ENCODE results near the gene TACR2.

TACR2 gene

GRCh38 chr10:69418052-69418752, 1.5 kb upstream of the TACR2 start:
- no peak for DNase-seq

- no peak for DNase-seq
Measured at GRCh38 chr10:69417542-69417941, 824 bp upstream of the TACR2 start.

GRCh38 chr10:69415951-69416350, 767 bp downstream of the TACR2 start:
- no peak for DNase-seq

- no peak for DNase-seq
Measured at GRCh38 chr10:69415049-69415448, 1.7 kb downstream of the TACR2 start.

GRCh38 chr10:69414036-69415018, 2.4 kb downstream of the TACR2 start:
- no peak for DNase-seq

- peak; percentile 44 to 52 for DNase-seq
Measured at GRCh38 chr10:69413221-69413865, 3.4 kb downstream of the TACR2 start.

- peak in 1 of 2 donors; percentile 14 for DNase-seq
Measured at GRCh38 chr10:69412232-69412790, 4.4 kb downstream of the TACR2 start.

GRCh38 chr10:69411476-69411875, 5.2 kb downstream of the TACR2 start:
- peak in 1 of 2 donors; percentile 27 for DNase-seq

GRCh38 chr10:69410487-69410886, 6.2 kb downstream of the TACR2 start:
- DNase-seq, result no peak

- peak; percentile 77 to 80 for DNase-seq
Measured at GRCh38 chr10:69409968-69410367, 6.8 kb downstream of the TACR2 start.

GRCh38 chr10:69409176-69409495, 7.6 kb downstream of the TACR2 start:
- no peak for DNase-seq

- peak; percentile 92 to 95 for DNase-seq
Measured at GRCh38 chr10:69408318-69409175, 8.2 kb downstream of the TACR2 start.

- peak; percentile 19 to 31 for DNase-seq
Measured at GRCh38 chr10:69407621-69408301, 9.0 kb downstream of the TACR2 start.

GRCh38 chr10:69406816-69407580, 9.7 kb downstream of the TACR2 start:
- DNase-seq, result no peak

- peak in 1 of 2 donors; percentile 21 for DNase-seq
Measured at GRCh38 chr10:69406302-69406811, 10.4 kb downstream of the TACR2 start.

- DNase-seq, result no peak
Measured at GRCh38 chr10:69405221-69405620, 11.5 kb downstream of the TACR2 start.

GRCh38 chr10:69404786-69405185, 11.9 kb downstream of the TACR2 start:
- DNase-seq, result no peak

GRCh38 chr10:69403519-69403918, 13.2 kb downstream of the TACR2 start:
- peak; percentile 88 to 95 for DNase-seq

- no peak for DNase-seq
Measured at GRCh38 chr10:69403066-69403465, 13.7 kb downstream of the TACR2 start.

GRCh38 chr10:69402386-69402785, 14.3 kb downstream of the TACR2 start:
- DNase-seq, result no peak

Measured in inflammatory macrophage (primary cell).